Measurements from ENCODE around the gene AQP9.

GRCh38 chr15:58141894-58142293, 3.7 kb downstream of the AQP9 start:
- TF ChIP-seq POLR2A (IDR thresholded peaks at IDR 0.05) (no peak), POLR2AphosphoS5 (IDR thresholded peaks at IDR 0.05) (no peak)
- TF ChIP-seq, protein P1, sequence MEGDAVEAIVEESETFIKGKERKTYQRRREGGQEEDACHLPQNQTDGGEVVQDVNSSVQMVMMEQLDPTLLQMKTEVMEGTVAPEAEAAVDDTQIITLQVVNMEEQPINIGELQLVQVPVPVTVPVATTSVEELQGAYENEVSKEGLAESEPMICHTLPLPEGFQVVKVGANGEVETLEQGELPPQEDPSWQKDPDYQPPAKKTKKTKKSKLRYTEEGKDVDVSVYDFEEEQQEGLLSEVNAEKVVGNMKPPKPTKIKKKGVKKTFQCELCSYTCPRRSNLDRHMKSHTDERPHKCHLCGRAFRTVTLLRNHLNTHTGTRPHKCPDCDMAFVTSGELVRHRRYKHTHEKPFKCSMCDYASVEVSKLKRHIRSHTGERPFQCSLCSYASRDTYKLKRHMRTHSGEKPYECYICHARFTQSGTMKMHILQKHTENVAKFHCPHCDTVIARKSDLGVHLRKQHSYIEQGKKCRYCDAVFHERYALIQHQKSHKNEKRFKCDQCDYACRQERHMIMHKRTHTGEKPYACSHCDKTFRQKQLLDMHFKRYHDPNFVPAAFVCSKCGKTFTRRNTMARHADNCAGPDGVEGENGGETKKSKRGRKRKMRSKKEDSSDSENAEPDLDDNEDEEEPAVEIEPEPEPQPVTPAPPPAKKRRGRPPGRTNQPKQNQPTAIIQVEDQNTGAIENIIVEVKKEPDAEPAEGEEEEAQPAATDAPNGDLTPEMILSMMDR (IDR thresholded peaks at IDR 0.05): no peak
